ENCODE results near the gene NEURL1B.
A peak's percentile ranks its signal among the peaks of the same experiment; 100 is the strongest.
"Not testable (repeated sequence)": the region's sequence is repeated elsewhere in the genome, so short reads cannot be mapped to it uniquely, and the experiment has no call there.

NEURL1B gene

GRCh38 chr5:172659909-172660628 is 19.0 kb downstream of the NEURL1B start:
- peak; percentile 96 for DNase-seq

GRCh38 chr5:172660974-172661373 is 19.9 kb downstream of the NEURL1B start:
- no peak for DNase-seq

GRCh38 chr5:172661526-172661925 is 20.5 kb downstream of the NEURL1B start:
- no peak for DNase-seq

- DNase-seq = no peak
Observed at GRCh38 chr5:172662596-172662995, 21.5 kb downstream of the NEURL1B start.

- DNase-seq = no peak
Observed at GRCh38 chr5:172664018-172664417, 23.0 kb downstream of the NEURL1B start.

GRCh38 chr5:172664681-172665541 is 23.8 kb downstream of the NEURL1B start:
- no peak for DNase-seq

GRCh38 chr5:172666251-172666650 is 25.2 kb downstream of the NEURL1B start:
- no peak for DNase-seq

- DNase-seq = no peak
Observed at GRCh38 chr5:172667786-172668593, 26.9 kb downstream of the NEURL1B start.

- DNase-seq = no peak
Observed at GRCh38 chr5:172668594-172669071, 27.6 kb downstream of the NEURL1B start.

GRCh38 chr5:172669386-172670004 is 28.4 kb downstream of the NEURL1B start:
- no peak for DNase-seq

- no peak for DNase-seq
Observed at GRCh38 chr5:172670005-172670402, 28.9 kb downstream of the NEURL1B start.

- DNase-seq = no peak
Observed at GRCh38 chr5:172670444-172670843, 29.4 kb downstream of the NEURL1B start.

- DNase-seq = no peak
Observed at GRCh38 chr5:172671091-172671490, 30.0 kb downstream of the NEURL1B start.

GRCh38 chr5:172672681-172673080 is 31.6 kb downstream of the NEURL1B start:
- DNase-seq = no peak

- no peak for DNase-seq
Observed at GRCh38 chr5:172674155-172674554, 33.1 kb downstream of the NEURL1B start.

GRCh38 chr5:172676914-172677475 is 35.9 kb downstream of the NEURL1B start:
- DNase-seq = no peak

- DNase-seq = not testable (repeated sequence)
Observed at GRCh38 chr5:172678362-172678874, 37.4 kb downstream of the NEURL1B start.

- DNase-seq = no peak
Observed at GRCh38 chr5:172678902-172679301, 37.8 kb downstream of the NEURL1B start.

- no peak for DNase-seq
Observed at GRCh38 chr5:172679628-172680212, 38.7 kb downstream of the NEURL1B start.

GRCh38 chr5:172680921-172681320 is 39.9 kb downstream of the NEURL1B start:
- no peak for DNase-seq

- DNase-seq = no peak
Observed at GRCh38 chr5:172681421-172681820, 40.4 kb downstream of the NEURL1B start.

GRCh38 chr5:172683264-172683644 is 42.2 kb downstream of the NEURL1B start:
- DNase-seq = no peak

Measured in EL (cell line).